HG02623 (cell line): ENCODE results near the gene RIMBP2.
"Not testable (repeated sequence)": the region's sequence is repeated elsewhere in the genome, so short reads cannot be mapped to it uniquely, and the experiment has no call there.

ENCODE experiments used
- ATAC-seq: cut with Tn5 transposase; IDR thresholded peaks from one replicate; pipeline ENCODE4 v1.9.1; 2021; ENCODE audit warnings: moderate library complexity; ENCODE audit not compliant: unreplicated experiment

Gene RIMBP2

GRCh38 chr12:130661486-130662255 lies 54.4 kb downstream of the RIMBP2 start:
- no peak for ATAC-seq

GRCh38 chr12:130661059-130661458 lies 55.0 kb downstream of the RIMBP2 start:
- ATAC-seq: no peak

GRCh38 chr12:130658145-130658911 lies 57.8 kb downstream of the RIMBP2 start:
- ATAC-seq: no peak

GRCh38 chr12:130656411-130656810 lies 59.7 kb downstream of the RIMBP2 start:
- no peak for ATAC-seq

- no peak for ATAC-seq
Observed at GRCh38 chr12:130655881-130656280, 60.2 kb downstream of the RIMBP2 start.

- no peak for ATAC-seq
Observed at GRCh38 chr12:130655010-130655409, 61.1 kb downstream of the RIMBP2 start.

- ATAC-seq: no peak
Observed at GRCh38 chr12:130651188-130651959, 64.7 kb downstream of the RIMBP2 start.

- no peak for ATAC-seq
Observed at GRCh38 chr12:130650131-130650530, 66.0 kb downstream of the RIMBP2 start.

- ATAC-seq: no peak
Observed at GRCh38 chr12:130649101-130650045, 66.7 kb downstream of the RIMBP2 start.

GRCh38 chr12:130647814-130648213 lies 68.3 kb downstream of the RIMBP2 start:
- no peak for ATAC-seq

- ATAC-seq: no peak
Observed at GRCh38 chr12:130646716-130647370, 69.3 kb downstream of the RIMBP2 start.

- not testable (repeated sequence) for ATAC-seq
Observed at GRCh38 chr12:130646191-130646590, 69.9 kb downstream of the RIMBP2 start.

GRCh38 chr12:130645751-130646150 lies 70.3 kb downstream of the RIMBP2 start:
- ATAC-seq: no peak

- ATAC-seq: no peak
Observed at GRCh38 chr12:130644566-130644965, 71.5 kb downstream of the RIMBP2 start.

GRCh38 chr12:130644146-130644545 lies 72.0 kb downstream of the RIMBP2 start:
- no peak for ATAC-seq

- ATAC-seq: no peak
Observed at GRCh38 chr12:130642856-130643255, 73.2 kb downstream of the RIMBP2 start.

- ATAC-seq: no peak
Observed at GRCh38 chr12:130641533-130642184, 74.4 kb downstream of the RIMBP2 start.

- ATAC-seq: no peak
Observed at GRCh38 chr12:130640901-130641300, 75.2 kb downstream of the RIMBP2 start.

GRCh38 chr12:130640496-130640895 lies 75.6 kb downstream of the RIMBP2 start:
- ATAC-seq: no peak
